ENCODE results near the gene MAP2K6. TPM values are rescaled to one million over a fixed set of nuclear protein-coding genes. Genes with fewer than 3 reads are reported as not detected.

Gene MAP2K6
- total and polyA plus RNA-seq, 2 experiments from 2014 or later: 3.3 to 13.2 TPM

DNA sequence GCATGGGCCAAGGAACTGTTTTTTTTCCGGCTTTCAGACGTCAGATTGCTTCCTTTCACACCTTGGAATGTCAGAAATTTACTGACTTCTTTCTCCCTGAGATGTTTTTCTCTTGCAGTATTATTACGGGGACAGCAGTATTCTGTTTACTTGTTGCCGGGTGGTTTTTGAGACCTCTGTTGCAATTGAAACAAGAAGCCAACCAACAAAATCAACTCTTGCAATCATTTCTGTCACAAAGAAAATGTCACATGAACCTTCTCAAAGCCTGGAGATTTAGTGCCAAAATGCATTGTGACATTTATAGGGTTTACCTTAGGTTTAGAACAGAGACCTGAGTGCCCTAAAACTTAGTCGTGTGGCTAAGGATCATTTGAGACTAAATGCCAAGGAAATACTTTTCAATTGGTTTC is 174.3 kb downstream of the MAP2K6 start:
- Histone ChIP-seq H3K27ac (no peak overlapping the region), H3K9me2 (replicated peaks; ENCODE audit: insufficient read depth) (no peaks in the 10 kb centered on the region), H3K36me3 (replicated peaks; ENCODE audit: insufficient read depth, low read depth) (no peaks in the 10 kb centered on the region), H2AFZ (no peak overlapping the region), H3K4me2 (no peak overlapping the region), H3K4me1 (ENCODE audit: insufficient read depth) (no peaks in the 10 kb centered on the region), H3K9me3 (ENCODE audit: low read depth) (no peaks in the 10 kb centered on the region), H3K4me3 (no peak overlapping the region), H4K20me1 (ENCODE audit: insufficient read depth, poor library complexity, severe bottlenecking) (no peaks in the 10 kb centered on the region), H3K27me3 (no peaks in the 10 kb centered on the region), H3K79me2 (no peaks in the 10 kb centered on the region)
- 35% methylated on average over 5 of the region's 5 CpGs for WGBS (ENCODE audit: low lambda C conversion rate, missing lambda C conversion rate)
- TF ChIP-seq, protein P1, sequence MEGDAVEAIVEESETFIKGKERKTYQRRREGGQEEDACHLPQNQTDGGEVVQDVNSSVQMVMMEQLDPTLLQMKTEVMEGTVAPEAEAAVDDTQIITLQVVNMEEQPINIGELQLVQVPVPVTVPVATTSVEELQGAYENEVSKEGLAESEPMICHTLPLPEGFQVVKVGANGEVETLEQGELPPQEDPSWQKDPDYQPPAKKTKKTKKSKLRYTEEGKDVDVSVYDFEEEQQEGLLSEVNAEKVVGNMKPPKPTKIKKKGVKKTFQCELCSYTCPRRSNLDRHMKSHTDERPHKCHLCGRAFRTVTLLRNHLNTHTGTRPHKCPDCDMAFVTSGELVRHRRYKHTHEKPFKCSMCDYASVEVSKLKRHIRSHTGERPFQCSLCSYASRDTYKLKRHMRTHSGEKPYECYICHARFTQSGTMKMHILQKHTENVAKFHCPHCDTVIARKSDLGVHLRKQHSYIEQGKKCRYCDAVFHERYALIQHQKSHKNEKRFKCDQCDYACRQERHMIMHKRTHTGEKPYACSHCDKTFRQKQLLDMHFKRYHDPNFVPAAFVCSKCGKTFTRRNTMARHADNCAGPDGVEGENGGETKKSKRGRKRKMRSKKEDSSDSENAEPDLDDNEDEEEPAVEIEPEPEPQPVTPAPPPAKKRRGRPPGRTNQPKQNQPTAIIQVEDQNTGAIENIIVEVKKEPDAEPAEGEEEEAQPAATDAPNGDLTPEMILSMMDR (IDR thresholded peaks at IDR 0.05; ENCODE audit: poor library complexity): no peak
- TF ChIP-seq EZH2phosphoT487 (IDR thresholded peaks at IDR 0.05; ENCODE audit: low read depth, severe bottlenecking, unreplicated experiment) (no peak), EZH2 (IDR thresholded peaks at IDR 0.05; ENCODE audit: borderline replicate concordance) (no peak)
- DNase-seq (ENCODE audit: low spot score): no peak

DNA sequence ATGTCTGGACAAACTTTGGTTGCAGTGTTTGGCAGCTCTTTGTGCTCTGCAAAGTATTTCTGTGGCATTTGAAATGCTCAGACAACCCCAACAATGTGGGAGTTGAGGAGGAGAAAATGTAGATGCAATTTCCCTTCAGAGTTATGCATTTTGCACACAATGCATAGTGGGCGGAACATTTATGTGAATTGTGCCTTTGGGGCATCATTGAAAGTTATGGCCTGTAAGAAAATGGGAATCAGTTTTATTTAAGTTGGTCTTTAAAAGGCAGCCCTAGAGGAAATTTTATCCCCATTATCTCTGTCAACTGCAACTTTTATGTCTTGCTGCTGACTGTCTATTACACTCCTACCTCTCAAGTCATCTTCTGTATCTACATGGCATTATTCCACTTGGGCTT is 176.2 kb downstream of the MAP2K6 start:
- TF ChIP-seq, protein P1 (IDR thresholded peaks at IDR 0.05; ENCODE audit: poor library complexity): no peak
- TF ChIP-seq EZH2phosphoT487 (IDR thresholded peaks at IDR 0.05; ENCODE audit: low read depth, severe bottlenecking, unreplicated experiment) (no peak), EZH2 (IDR thresholded peaks at IDR 0.05; ENCODE audit: borderline replicate concordance) (no peak)

DNA sequence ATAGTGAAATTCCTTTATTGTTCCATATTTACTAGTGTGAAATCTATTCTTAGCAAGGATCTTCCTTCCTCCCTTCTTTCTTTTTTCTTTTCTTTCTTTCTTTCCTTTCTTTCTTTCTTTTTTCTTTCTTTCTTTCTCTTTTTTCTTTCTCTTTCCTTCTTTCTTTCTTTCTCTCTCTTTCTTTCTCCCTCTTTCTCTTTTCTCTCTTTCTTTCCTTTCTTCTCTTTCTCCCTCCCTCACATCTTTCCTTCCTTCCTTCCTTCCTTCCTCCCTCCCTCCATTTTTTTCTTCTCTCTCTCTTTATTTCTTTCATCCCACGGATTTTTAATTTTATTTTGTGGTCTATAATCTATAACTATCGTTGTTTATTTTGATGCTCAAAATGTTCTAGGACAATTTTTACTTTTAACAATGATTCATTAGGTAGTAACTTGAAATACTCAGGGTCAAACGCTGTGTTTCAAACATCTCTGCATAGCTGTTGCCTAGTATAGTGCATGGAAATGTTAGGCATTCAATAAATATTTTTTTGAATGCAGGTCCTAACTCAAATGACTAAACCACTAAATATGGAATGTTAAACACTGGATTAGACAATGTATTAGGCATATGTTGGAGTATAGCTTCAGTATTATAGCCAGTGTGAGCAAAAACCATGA is 178.3 kb downstream of the MAP2K6 start:
- no peaks in the 10 kb centered on the region for H3K4me1 ChIP-seq (ENCODE audit: insufficient read depth)
- no peaks in the 10 kb centered on the region for H3K9me2 ChIP-seq (replicated peaks; ENCODE audit: insufficient read depth)
- H3K4me3 ChIP-seq: no peak overlapping the region
- TF ChIP-seq, protein P1 (IDR thresholded peaks at IDR 0.05; ENCODE audit: poor library complexity): no peak
- TF ChIP-seq EZH2 (IDR thresholded peaks at IDR 0.05; ENCODE audit: borderline replicate concordance) (no peak), EZH2phosphoT487 (IDR thresholded peaks at IDR 0.05; ENCODE audit: low read depth, severe bottlenecking, unreplicated experiment) (no peak)
- H3K79me2 ChIP-seq: no peaks in the 10 kb centered on the region
- H3K4me2 ChIP-seq: no peak overlapping the region
- no peak for DNase-seq (ENCODE audit: low spot score)
- no peak overlapping the region for H2AFZ ChIP-seq
- H4K20me1 ChIP-seq (ENCODE audit: insufficient read depth, poor library complexity, severe bottlenecking): no peaks in the 10 kb centered on the region
- no peaks in the 10 kb centered on the region for H3K9me3 ChIP-seq (ENCODE audit: low read depth)
- H3K27ac ChIP-seq: no peak overlapping the region
- H3K36me3 ChIP-seq (replicated peaks; ENCODE audit: insufficient read depth, low read depth): no peaks in the 10 kb centered on the region
- no peaks in the 10 kb centered on the region for H3K27me3 ChIP-seq
- WGBS (ENCODE audit: low lambda C conversion rate, missing lambda C conversion rate): 68% methylated on average over 3 of the region's 3 CpGs

More for the DNA sequence above, 176.2 kb downstream of the MAP2K6 start:
- Histone ChIP-seq H3K4me3 (no peak overlapping the region), H3K27ac (no peak overlapping the region), H2AFZ (no peak overlapping the region), H4K20me1 (ENCODE audit: insufficient read depth, poor library complexity, severe bottlenecking) (no peaks in the 10 kb centered on the region), H3K79me2 (no peaks in the 10 kb centered on the region), H3K4me1 (ENCODE audit: insufficient read depth) (no peaks in the 10 kb centered on the region), H3K9me2 (replicated peaks; ENCODE audit: insufficient read depth) (no peaks in the 10 kb centered on the region), H3K27me3 (no peaks in the 10 kb centered on the region), H3K36me3 (replicated peaks; ENCODE audit: insufficient read depth, low read depth) (no peaks in the 10 kb centered on the region), H3K4me2 (no peak overlapping the region), H3K9me3 (ENCODE audit: low read depth) (no peaks in the 10 kb centered on the region)
- no peak for DNase-seq (ENCODE audit: low spot score)
- 81% methylated on average over 1 of the region's 1 CpG for WGBS (ENCODE audit: low lambda C conversion rate, missing lambda C conversion rate)

Measured in hepatocyte (in vitro differentiated cells).